Calu3 (cell line): ENCODE results near the gene TMA16. TPM values are rescaled to one million over a fixed set of nuclear protein-coding genes. Genes with fewer than 3 reads are reported as not detected.

Experiments used
- BruUV-seq: library from RNA; stranded (reverse); fragments of 400-500 nt; replicated peaks from 2 replicates; lab custom pipeline; 2021; lab: Mats Ljungman, UMichigan
- CTCF ChIA-PET: fragments of 300-600 bp; sonication (Branson Sonifier 250); formaldehyde crosslinking; loops from one replicate; lab custom pipeline; 2022; ENCODE audit warnings: antibody characterized with exemption; lab: Charles Lee
- DNase-seq: peaks from one replicate; pipeline ENCODE4 v3.0.0; 2022
- H3K27ac Mint-ChIP-seq: one replicate; pipeline ENCODE4 v1.8.0; 2022; ENCODE audit warnings: mixed read lengths; ENCODE audit not compliant: unreplicated experiment
- H3K27me3 Mint-ChIP-seq: one replicate; pipeline ENCODE4 v1.8.0; 2022; ENCODE audit warnings: mixed read lengths; ENCODE audit not compliant: unreplicated experiment
- H3K36me3 Mint-ChIP-seq: one replicate; pipeline ENCODE4 v1.8.0; 2022; ENCODE audit warnings: mild to moderate bottlenecking, moderate library complexity, mixed read lengths; ENCODE audit not compliant: insufficient read depth, unreplicated experiment
- H3K4me1 Mint-ChIP-seq: one replicate; pipeline ENCODE4 v1.8.0; 2022; ENCODE audit warnings: mild to moderate bottlenecking, low read depth, mixed read lengths; ENCODE audit not compliant: unreplicated experiment
- H3K4me3 Mint-ChIP-seq: one replicate; pipeline ENCODE4 v1.8.0; 2022; ENCODE audit warnings: mild to moderate bottlenecking, low read depth, moderate library complexity, mixed read lengths; ENCODE audit not compliant: unreplicated experiment
- H3K9me3 Mint-ChIP-seq: one replicate; pipeline ENCODE4 v1.8.0; 2022; ENCODE audit warnings: low read depth, mixed read lengths; ENCODE audit not compliant: unreplicated experiment
- intact Hi-C: fragments of 100-400 bp; cut with micrococcal nuclease; formaldehyde crosslinking; loops from one replicate; pipeline ENCODE4 v1.10.0; 2022; ENCODE audit not compliant: unreplicated experiment
- total RNA-seq: library from RNA; stranded (reverse); gene quantifications from 2 replicates; pipeline ENCODE4 v1.2.3, GENCODE V29; 2022
- TF ChIP-seq, protein P1 (sequence below): fragments of 200-600 bp; IDR thresholded peaks from one replicate; pipeline ENCODE4 v1.8.0; 2022; ENCODE audit warnings: antibody characterized with exemption; ENCODE audit not compliant: unreplicated experiment

Gene TMA16
- total RNA-seq, 1 experiment from 2014 or later = 44.1 TPM

DNA sequence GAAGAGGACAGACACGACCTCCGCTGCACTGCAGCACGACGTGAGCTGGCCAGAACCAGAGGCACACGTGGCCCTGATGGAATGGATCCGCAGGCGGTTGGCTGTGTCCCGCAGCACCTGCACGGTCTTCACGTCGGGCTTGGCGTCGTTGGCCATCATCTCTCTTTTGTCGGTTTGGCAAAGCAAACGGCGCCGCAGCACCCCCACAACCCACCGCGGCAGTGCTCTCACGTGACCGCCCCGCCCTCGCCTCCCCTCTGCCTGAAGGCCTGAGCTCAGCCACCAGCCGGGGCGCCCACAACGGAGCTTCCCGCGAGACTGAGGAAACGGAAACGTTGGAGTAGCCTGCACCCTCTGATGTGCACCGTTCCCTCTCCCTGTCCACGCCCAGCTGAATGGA is 20.9 kb upstream of the TMA16 start, which contains the start of gene TKTL2:
TSS of gene TKTL2 (minus strand) at position 179 of the 400 bp plus-strand sequence. CDS start at position 159, 20 bp downstream.
- CTCF ChIA-PET = no interaction called here
- TF ChIP-seq, protein P1, sequence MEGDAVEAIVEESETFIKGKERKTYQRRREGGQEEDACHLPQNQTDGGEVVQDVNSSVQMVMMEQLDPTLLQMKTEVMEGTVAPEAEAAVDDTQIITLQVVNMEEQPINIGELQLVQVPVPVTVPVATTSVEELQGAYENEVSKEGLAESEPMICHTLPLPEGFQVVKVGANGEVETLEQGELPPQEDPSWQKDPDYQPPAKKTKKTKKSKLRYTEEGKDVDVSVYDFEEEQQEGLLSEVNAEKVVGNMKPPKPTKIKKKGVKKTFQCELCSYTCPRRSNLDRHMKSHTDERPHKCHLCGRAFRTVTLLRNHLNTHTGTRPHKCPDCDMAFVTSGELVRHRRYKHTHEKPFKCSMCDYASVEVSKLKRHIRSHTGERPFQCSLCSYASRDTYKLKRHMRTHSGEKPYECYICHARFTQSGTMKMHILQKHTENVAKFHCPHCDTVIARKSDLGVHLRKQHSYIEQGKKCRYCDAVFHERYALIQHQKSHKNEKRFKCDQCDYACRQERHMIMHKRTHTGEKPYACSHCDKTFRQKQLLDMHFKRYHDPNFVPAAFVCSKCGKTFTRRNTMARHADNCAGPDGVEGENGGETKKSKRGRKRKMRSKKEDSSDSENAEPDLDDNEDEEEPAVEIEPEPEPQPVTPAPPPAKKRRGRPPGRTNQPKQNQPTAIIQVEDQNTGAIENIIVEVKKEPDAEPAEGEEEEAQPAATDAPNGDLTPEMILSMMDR = no peak
- Mint-ChIP-seq H3K9me3 (no peaks in the 10 kb centered on the region), H3K27ac (no peak within 1 kb of the TSS), H3K27me3 (no peaks in the 10 kb centered on the region), H3K4me1 (no peaks in the 10 kb centered on the region), H3K4me3 (no peak within 1 kb of the TSS), H3K36me3 (no peaks in the 10 kb centered on the region)
- no peak for DNase-seq
- intact Hi-C loops = no loop called here
- no TSS peak for BruUV-seq

DNA sequence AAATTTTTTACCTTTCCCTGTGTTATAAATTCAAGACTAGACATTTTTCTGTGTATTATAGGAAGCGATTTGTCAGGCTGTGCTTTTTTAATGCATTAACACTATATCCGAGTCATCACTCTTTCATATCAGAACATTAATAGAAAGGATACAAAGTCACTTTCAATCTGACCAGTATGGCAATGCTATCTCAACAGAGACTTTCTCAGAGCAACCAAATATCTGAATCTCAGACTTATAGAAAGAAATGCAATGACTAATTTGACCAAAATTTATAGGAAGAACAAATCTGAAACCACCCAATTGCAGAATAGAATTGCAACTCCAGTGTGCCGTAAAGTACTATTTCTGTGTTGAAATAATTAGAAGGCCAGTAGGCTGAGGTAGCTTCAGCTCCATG is 20.5 kb upstream of the TMA16 start:
- no peaks in the 10 kb centered on the region for H3K27me3 Mint-ChIP-seq
- CTCF ChIA-PET = no interaction called here
- no peaks in the 10 kb centered on the region for H3K9me3 Mint-ChIP-seq
- H3K4me1 Mint-ChIP-seq = no peaks in the 10 kb centered on the region
- H3K4me3 Mint-ChIP-seq = no peak overlapping the region
- BruUV-seq = no TSS peak
- TF ChIP-seq, protein P1 = no peak
- DNase-seq = no peak
- no peaks in the 10 kb centered on the region for H3K36me3 Mint-ChIP-seq
- H3K27ac Mint-ChIP-seq = no peak overlapping the region
- intact Hi-C loops = no loop called here

DNA sequence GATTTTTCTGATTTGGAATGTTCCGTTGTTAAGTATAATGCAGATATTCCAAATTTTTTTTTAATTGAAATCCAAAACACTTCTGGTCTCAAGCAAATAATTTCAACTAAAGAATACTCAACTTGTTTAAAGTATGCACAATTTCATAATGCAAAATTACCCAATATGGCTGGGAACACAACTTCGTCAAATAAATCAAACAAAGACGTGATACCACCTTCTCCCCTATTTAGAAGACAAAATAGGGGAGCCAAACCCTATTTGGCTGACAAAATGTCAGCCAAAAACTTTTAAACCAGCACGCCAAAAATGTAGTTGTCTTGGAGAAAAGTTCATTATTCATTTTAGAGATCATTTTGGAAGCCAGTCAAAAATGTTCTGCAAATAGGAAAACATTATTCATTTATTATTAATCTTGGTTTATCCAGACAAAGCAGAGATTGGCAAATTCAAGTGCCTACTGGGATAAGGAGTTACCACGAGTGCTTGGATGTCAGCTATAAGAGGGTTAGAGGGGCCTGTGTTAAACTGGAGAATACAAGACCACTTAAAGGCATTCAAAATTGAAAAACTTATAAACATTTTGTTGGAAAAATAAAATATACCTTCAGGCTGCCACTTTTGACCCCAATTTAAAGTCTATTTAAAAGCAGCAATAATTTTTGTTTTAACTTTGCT is 17.6 kb upstream of the TMA16 start:
- BruUV-seq = no TSS peak
- no peaks in the 10 kb centered on the region for H3K4me1 Mint-ChIP-seq
- no peak overlapping the region for H3K27ac Mint-ChIP-seq
- CTCF ChIA-PET = no interaction called here
- H3K36me3 Mint-ChIP-seq = no peaks in the 10 kb centered on the region
- H3K9me3 Mint-ChIP-seq = no peaks in the 10 kb centered on the region
- intact Hi-C loops = no loop called here
- TF ChIP-seq, protein P1 = no peak
- DNase-seq = no peak
- no peak overlapping the region for H3K4me3 Mint-ChIP-seq
- H3K27me3 Mint-ChIP-seq = no peaks in the 10 kb centered on the region

DNA sequence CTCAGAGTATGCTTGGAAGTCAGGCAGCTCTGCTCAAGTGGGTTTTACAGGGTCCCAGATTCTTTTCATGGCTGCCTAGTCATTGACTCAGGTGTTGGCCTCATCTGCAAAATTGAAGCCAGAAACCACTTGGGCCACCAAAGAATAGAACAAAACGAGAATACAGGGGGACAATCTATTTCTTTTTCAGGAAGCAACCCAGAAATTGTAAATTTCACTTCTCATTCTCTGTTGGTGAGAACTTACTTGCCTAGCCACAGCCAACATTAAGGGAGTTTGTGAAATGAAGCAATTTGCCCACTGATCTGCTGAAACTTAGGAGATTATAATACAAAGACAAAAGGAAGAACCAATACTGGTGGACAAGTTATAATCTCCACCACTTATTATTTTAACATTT is 12.3 kb upstream of the TMA16 start:
- CTCF ChIA-PET = no interaction called here
- intact Hi-C loops = no loop called here
- DNase-seq = no peak
- no peak overlapping the region for H3K4me3 Mint-ChIP-seq
- TF ChIP-seq, protein P1 = no peak
- H3K9me3 Mint-ChIP-seq = no peaks in the 10 kb centered on the region
- no peak overlapping the region for H3K27ac Mint-ChIP-seq
- BruUV-seq = no TSS peak
- no peaks in the 10 kb centered on the region for H3K36me3 Mint-ChIP-seq
- H3K4me1 Mint-ChIP-seq = no peaks in the 10 kb centered on the region
- H3K27me3 Mint-ChIP-seq = no peaks in the 10 kb centered on the region
